ENCODE measurements around the gene CRYBG3. TPM values are rescaled to one million over a fixed set of nuclear protein-coding genes. Genes with fewer than 3 reads are reported as not detected.

CRYBG3 gene
- total and polyA plus RNA-seq, 2 of the 13 experiments (the other 11 are each of a cell fraction or from before 2014, with no cell fraction given), result 3.8 to 15.9 TPM

DNA sequence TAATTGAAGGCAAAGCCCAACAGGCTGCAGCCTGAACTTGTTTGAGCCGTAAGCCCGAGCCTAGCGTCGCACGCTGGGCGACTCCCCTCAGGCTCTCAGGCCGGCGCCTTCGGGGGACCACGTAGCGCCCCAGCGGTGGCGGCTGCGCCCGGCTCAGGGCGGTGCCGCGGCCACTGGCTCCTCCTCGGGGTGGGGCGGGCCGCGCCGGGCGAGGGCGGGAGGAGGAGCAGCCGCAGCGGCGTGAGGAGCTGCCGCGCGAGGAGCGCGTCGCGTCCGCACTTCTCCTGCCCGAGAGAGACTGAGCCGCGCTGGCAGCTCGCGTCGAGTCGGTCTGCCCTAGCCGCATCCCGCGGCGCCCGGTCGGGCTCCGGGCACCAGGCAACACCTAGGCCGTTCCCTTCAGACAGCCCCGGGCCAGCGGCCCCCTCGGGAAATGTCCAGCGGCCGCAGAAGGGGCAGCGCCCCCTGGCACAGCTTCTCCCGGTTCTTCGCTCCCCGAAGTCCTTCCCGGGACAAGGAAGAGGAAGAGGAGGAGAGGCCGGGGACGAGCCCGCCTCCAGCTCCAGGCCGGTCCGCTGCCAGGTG, at the start of gene CRYBG3 (continued):
- TF ChIP-seq, protein P1, sequence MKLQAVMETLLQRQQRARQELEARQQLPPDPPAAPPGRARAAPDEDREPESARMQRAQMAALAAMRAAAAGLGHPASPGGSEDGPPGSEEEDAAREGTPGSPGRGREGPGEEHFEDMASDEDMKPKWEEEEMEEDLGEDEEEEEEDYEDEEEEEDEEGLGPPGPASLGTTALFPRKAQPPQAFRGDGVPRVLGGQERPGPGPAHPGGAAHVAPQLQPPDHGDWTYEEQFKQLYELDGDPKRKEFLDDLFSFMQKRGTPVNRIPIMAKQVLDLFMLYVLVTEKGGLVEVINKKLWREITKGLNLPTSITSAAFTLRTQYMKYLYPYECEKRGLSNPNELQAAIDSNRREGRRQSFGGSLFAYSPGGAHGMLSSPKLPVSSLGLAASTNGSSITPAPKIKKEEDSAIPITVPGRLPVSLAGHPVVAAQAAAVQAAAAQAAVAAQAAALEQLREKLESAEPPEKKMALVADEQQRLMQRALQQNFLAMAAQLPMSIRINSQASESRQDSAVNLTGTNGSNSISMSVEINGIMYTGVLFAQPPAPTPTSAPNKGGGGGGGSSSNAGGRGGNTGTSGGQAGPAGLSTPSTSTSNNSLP (IDR thresholded peaks at IDR 0.05; ENCODE audit: low read depth, low read length), result no peak
- peak; percentile 27 for TF ChIP-seq YY1 (IDR thresholded peaks at IDR 0.05; ENCODE audit: insufficient read depth, insufficient replicate concordance, low read depth, low read length)
- TF ChIP-seq, protein P2, sequence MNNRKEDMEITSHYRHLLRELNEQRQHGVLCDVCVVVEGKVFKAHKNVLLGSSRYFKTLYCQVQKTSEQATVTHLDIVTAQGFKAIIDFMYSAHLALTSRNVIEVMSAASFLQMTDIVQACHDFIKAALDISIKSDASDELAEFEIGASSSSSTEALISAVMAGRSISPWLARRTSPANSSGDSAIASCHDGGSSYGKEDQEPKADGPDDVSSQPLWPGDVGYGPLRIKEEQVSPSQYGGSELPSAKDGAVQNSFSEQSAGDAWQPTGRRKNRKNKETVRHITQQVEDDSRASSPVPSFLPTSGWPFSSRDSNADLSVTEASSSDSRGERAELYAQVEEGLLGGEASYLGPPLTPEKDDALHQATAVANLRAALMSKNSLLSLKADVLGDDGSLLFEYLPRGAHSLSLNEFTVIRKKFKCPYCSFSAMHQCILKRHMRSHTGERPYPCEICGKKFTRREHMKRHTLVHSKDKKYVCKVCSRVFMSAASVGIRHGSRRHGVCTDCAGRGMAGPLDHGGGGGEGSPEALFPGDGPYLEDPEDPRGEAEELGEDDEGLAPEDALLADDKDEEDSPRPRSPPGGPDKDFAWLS (CRISPR knock-in tag; IDR thresholded peaks at IDR 0.05; ENCODE audit: borderline replicate concordance), result no peak
- no peak for TF ChIP-seq TCF7 (IDR thresholded peaks at IDR 0.05; ENCODE audit: low read depth)
- TF ChIP-seq, protein P3, sequence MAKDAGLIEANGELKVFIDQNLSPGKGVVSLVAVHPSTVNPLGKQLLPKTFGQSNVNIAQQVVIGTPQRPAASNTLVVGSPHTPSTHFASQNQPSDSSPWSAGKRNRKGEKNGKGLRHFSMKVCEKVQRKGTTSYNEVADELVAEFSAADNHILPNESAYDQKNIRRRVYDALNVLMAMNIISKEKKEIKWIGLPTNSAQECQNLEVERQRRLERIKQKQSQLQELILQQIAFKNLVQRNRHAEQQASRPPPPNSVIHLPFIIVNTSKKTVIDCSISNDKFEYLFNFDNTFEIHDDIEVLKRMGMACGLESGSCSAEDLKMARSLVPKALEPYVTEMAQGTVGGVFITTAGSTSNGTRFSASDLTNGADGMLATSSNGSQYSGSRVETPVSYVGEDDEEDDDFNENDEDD (CRISPR knock-in tag; IDR thresholded peaks at IDR 0.05; ENCODE audit: borderline replicate concordance), result peak; percentile 87
- no peak; the same call in 1 of the 2 replicates for TF ChIP-seq RFXAP (CRISPR knock-in tag; IDR thresholded peaks at IDR 0.05; ENCODE audit: borderline replicate concordance)
- 0 out of 2 replicates have a peak, but pooled peaks have one; percentile 27 for TF ChIP-seq ZNF839 (CRISPR knock-in tag; IDR thresholded peaks at IDR 0.05; ENCODE audit: borderline replicate concordance)
- TF ChIP-seq TEAD2 (CRISPR knock-in tag; IDR thresholded peaks at IDR 0.05), result no peak
- peak; percentile 66; the same call in 1 of the 2 replicates for TF ChIP-seq ZNF263 (CRISPR knock-in tag; IDR thresholded peaks at IDR 0.05)
- TF ChIP-seq STAG1 (CRISPR knock-in tag; IDR thresholded peaks at IDR 0.05), result no peak
- TF ChIP-seq ZBTB7A (CRISPR knock-in tag; IDR thresholded peaks at IDR 0.05), result no peak
- TF ChIP-seq NR3C1 (CRISPR knock-in tag; IDR thresholded peaks at IDR 0.05), result no peak
- TF ChIP-seq, protein P4, sequence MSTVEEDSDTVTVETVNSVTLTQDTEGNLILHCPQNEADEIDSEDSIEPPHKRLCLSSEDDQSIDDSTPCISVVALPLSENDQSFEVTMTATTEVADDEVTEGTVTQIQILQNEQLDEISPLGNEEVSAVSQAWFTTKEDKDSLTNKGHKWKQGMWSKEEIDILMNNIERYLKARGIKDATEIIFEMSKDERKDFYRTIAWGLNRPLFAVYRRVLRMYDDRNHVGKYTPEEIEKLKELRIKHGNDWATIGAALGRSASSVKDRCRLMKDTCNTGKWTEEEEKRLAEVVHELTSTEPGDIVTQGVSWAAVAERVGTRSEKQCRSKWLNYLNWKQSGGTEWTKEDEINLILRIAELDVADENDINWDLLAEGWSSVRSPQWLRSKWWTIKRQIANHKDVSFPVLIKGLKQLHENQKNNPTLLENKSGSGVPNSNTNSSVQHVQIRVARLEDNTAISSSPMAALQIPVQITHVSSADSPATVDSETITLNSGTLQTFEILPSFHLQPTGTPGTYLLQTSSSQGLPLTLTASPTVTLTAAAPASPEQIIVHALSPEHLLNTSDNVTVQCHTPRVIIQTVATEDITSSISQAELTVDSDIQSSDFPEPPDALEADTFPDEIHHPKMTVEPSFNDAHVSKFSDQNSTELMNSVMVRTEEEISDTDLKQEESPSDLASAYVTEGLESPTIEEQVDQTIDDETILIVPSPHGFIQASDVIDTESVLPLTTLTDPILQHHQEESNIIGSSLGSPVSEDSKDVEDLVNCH (CRISPR knock-in tag; IDR thresholded peaks at IDR 0.05), result no peak
- TF ChIP-seq SMAD9 (CRISPR knock-in tag; IDR thresholded peaks at IDR 0.05), result 0 out of 2 replicates have a peak, but pooled peaks have one; percentile 29
- no peak for TF ChIP-seq GPBP1L1 (CRISPR knock-in tag; IDR thresholded peaks at IDR 0.05)
- TF ChIP-seq, protein P5, sequence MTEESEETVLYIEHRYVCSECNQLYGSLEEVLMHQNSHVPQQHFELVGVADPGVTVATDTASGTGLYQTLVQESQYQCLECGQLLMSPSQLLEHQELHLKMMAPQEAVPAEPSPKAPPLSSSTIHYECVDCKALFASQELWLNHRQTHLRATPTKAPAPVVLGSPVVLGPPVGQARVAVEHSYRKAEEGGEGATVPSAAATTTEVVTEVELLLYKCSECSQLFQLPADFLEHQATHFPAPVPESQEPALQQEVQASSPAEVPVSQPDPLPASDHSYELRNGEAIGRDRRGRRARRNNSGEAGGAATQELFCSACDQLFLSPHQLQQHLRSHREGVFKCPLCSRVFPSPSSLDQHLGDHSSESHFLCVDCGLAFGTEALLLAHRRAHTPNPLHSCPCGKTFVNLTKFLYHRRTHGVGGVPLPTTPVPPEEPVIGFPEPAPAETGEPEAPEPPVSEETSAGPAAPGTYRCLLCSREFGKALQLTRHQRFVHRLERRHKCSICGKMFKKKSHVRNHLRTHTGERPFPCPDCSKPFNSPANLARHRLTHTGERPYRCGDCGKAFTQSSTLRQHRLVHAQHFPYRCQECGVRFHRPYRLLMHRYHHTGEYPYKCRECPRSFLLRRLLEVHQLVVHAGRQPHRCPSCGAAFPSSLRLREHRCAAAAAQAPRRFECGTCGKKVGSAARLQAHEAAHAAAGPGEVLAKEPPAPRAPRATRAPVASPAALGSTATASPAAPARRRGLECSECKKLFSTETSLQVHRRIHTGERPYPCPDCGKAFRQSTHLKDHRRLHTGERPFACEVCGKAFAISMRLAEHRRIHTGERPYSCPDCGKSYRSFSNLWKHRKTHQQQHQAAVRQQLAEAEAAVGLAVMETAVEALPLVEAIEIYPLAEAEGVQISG (CRISPR knock-in tag; IDR thresholded peaks at IDR 0.05), result peak; percentile 53; the same call in 1 of the 2 replicates
- TF ChIP-seq ZNF431 (CRISPR knock-in tag; IDR thresholded peaks at IDR 0.05; ENCODE audit: borderline replicate concordance, low read depth), result peak; percentile 31; the same call in 1 of the 2 replicates
- peak; percentile 21; the same call in 1 of the 2 replicates for TF ChIP-seq KDM3A (CRISPR knock-in tag; IDR thresholded peaks at IDR 0.05; ENCODE audit: low read depth)
